DMS114 treated with DMSO at 0.1 percent for 48 hours (cell line): ENCODE measurements around the gene TMEM72.

Experiments
- DNase-seq: peaks from one replicate; lab custom pipeline; 2025; ENCODE audit not compliant: unreplicated experiment; lab: John Stamatoyannopoulos, UW

TMEM72 gene

GRCh38 chr10:44889834-44890233 lies 21.3 kb upstream of the TMEM72 start:
- DNase-seq: no peak

DNA sequence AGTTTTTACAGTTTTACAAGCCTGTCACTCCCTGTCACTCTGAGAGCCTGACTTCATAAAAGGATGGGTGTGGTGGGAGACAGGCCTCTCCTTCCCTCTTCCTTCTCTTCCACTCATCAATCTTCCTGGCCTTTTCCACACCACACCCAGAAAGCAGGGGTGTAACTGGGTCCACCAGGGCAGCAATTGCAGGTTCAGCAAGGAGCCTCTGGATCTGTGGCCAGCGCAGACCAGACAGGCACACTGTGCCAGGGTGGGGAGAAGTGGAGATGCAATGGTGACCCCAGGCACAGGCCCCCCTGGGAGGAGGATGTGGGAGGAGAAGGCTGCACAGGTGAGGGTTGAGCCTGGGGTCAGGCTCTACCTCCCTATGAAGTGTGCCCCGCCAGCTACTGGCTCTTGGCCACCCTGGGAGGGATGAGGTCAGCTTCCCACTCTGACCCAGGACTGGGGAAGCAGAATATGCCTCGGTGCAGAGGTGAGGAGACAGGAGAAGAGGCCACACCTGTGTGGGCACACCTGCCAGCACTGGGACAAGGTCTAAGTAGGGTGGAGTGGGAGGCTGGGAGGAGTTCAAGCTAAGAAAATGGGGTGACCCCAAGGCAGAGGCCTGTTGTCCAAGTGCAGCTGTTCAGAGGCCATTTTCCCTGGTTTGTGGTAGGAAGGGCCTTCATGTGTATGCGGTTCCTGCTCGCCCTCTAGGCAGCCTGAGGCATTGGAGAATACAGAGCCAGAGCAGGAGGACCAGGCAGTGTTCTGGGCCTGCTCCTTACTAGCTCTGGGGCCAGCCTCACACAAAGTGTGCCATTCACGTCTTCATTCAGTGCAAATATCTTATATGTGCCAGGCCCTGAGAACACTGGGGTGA lies 20.2 kb upstream of the TMEM72 start:
- DNase-seq: no peak

GRCh38 chr10:44891721-44892120 lies 19.4 kb upstream of the TMEM72 start:
- DNase-seq: no peak

GRCh38 chr10:44893604-44894468 lies 17.3 kb upstream of the TMEM72 start:
- DNase-seq: no peak

DNA sequence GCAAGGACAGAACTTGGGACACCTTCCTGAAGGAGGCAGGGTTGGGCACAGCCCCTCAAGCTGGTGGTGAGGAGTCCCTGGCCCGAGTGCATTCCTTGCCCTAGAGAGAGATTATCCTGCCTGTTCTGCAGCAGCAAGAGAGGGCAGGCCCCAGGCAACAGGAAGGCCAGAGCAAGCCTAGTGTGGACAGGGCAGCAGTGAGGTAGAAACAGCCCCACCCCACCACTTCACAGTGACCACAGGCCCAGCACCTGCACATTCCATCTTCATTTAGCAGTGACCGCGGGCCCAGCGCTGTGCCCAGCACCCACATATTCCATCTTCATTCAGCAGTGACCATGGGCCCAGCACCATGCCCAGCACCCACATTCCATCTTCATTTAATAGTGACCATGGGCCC lies 16.4 kb upstream of the TMEM72 start:
- no peak for DNase-seq

DNA sequence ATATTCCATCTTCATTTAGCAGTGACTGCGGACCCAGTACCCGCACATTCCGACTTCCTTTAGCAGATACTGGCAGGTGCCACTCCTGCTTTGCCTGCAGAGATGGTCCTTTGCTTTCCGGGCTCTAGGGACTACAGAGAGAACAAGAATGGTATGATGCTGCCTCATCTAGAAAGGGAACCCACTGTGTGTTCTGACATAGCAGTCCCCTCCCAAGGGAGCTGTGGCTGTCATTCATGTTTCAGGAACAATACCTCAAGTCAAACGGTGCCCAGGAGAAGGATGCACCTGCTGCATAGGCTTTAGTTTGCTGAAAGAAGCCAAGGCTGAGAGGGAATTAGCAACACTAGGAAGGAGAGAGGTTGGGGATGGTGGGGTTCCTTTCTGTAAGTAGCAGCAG lies 15.9 kb upstream of the TMEM72 start:
- DNase-seq: no peak

- no peak for DNase-seq
Measured at GRCh38 chr10:44897049-44897448, 14.1 kb upstream of the TMEM72 start.

DNA sequence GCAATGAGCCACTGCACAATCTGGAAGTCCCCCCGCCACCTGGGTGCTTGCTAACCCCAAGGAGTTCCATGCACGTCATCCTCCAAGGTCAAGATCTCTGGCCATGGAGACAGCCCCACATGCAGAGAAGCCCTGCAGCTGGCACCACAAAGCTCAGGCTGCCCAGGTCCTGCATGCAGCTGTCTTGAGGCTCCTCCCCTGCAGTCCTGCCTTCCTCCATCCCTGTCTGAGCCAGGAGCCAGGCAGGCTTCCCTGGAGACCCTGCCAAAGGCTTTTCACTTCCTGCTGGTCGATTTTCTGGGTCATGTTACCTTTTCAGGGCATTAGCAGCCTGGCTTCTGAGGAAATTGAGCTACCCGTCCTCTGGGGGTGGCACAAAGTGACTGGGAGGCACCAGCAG lies 12.5 kb upstream of the TMEM72 start:
- no peak for DNase-seq

- DNase-seq: no peak
Measured at GRCh38 chr10:44899450-44900080, 11.6 kb upstream of the TMEM72 start.

DNA sequence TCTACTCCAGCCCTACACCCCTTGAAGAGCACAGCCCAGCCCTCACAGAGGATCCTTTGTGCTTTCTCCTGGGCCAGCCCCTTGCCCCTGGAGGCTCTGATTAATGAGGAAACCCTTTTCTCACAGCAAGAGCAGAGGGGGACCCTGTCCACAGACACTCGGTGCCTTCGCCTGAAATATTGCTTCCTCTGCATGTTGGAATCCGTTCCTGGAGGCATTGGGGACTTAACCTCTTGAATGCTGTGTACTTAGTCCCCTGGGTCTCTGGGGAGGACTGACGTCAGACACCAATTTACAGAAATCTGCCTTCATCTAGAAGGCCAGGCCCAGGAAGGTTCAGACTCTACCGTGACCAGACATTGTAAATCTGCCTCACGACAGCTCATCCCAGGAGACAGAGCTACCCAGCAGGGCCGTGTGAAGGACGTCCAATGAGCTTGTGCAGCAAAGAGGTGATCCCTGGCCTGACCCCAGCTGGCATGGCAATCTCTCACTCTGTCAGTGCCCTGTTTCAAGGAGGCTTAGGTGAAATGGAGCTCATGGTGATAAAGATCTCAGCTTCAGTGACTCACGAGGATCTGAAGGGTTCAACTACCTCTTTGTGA lies 8.1 kb upstream of the TMEM72 start:
- no peak for DNase-seq

- no peak for DNase-seq
Measured at GRCh38 chr10:44906486-44906885, 4.7 kb upstream of the TMEM72 start.

GRCh38 chr10:44907556-44907955 lies 3.6 kb upstream of the TMEM72 start:
- DNase-seq: no peak

DNA sequence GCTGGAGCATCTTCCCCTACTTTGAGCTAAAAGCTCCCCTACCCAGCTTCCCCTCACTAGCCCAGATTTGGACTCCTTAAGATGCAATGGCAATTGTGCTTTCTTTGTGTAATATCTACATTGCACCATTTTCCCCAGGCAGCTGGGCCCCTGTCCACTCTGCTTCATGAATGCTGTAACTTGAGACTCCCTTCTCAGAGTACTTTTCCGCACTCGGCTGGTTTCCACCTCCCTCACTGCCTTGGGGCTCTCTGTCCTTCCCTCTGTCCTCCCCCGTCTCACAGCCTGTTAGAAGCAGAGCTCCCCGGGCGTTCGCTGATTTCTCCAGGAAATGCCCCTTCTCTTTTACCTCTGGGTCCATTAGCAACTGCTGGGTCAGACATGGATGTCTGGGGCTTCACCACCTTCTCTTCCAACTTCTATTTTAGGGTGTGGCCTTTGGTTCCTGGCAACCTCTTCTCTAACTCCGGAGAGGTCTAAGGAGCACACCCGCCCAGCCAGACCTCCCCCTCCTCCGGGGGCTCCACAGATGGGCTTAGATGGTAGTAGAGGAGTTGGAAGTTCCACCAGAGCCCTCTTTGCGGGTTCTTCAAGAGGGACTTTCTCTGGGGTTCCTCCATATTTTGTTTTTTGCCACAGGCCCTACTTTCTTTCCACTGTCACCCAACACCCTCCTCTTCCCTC lies 2.9 kb upstream of the TMEM72 start:
- DNase-seq: no peak

DNA sequence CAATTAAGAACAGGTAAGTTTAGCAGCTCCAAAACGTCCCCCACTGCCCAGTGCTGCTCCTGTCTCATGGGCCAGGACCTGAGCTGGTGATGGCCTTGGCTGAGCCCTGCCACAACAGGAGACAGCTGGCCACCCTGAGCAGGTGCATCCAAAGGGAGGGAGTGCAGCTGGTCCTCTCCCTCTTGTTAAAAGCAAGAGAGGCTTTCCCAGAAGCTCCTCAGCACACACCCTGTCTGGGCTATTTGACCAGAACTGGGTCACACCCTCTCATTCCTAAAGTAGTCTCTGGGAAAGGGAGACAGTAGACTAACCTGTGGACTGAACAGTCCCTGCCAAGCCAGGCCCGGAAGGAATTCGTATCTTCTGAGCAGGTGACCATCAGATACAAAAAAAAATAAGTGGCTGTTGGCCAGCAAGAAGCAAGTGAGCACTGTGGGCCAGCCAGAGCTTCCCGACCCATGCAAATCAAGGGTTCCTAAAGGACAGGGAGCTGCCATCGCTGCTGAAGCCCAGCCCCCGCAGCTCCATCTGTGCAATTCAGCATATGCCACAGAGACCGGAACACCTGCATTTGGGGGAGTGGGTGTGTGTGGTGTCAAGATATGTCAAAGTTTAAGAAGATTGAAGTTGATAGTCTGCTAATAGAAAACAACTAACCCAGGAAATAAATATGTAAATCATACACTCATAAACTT lies 2.1 kb upstream of the TMEM72 start:
- DNase-seq: no peak

DNA sequence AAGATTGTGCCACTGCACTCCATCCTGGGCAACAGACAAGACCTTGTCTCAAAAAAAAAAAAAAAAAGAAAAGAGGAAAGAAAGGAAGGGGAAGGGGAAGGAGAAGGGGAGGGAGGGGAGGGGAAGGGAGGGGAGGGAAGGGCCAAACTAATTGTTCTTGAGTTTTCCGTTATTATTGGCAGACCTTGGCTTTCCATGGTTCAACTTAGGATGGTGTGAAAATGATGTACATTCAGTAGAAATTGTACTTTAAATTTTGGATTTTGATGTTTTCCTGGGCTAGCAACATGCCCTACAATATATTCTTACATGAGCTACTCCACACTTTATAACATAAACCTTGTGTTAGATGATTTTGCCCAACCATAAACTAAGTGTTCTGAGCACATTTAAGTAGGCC lies 1.2 kb upstream of the TMEM72 start:
- DNase-seq: no peak

- no peak for DNase-seq
Measured at GRCh38 chr10:44910602-44911001, 535 bp upstream of the TMEM72 start.

DNA sequence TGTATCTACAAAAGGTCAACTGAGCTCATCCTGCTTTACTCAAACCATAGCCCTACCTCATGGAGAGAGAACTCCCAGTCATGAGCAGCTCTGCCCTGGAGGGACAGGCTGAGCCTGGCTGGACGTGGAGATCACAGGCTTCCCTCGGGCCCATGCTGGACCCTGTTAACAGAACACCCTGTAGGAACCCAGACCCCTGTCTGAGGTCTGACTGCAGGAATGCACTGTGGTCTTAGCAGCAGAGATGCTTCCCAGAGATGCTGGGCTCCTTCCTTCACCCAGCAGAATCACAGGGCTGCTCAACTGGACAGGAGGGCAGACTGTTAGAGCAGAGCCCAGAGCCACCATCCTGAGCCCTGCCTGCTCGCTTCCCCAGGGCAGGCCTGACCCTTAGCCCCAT lies 814 bp downstream of the TMEM72 start:
- no peak for DNase-seq

DNA sequence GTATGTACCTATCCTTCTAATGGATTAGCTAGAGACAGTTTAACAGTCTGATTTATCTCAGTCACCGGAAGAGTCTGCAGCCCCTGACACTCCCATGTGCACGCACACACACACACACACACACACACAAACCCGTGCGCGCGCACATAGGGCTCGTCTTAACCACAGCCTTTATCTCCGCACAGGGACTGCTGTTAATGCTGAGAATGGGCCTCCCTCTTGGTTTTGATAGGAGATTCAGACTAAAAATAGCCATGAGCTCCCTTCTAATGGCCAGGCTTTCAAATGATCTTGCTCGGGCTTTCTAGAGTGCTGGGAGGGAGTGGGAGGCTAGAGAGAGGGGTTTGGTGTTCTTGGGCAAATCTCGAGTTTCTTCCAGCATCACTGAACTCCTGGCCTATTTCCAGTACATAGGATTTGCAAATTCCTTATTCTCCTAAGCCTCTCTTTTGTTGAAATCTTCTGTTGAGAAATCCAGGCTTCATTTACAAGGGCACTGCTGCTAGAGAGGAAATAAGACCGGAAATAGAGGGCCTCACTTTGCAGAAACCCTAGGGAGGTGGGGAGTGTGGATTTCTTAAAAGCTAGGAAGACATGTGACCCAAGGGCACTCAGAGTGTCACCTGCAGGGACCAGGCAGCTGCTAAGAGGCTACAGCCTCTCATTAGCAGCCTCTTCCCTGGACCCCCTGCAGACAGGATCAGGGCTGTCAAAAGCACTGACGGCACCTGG lies 2.4 kb downstream of the TMEM72 start:
- no peak for DNase-seq

DNA sequence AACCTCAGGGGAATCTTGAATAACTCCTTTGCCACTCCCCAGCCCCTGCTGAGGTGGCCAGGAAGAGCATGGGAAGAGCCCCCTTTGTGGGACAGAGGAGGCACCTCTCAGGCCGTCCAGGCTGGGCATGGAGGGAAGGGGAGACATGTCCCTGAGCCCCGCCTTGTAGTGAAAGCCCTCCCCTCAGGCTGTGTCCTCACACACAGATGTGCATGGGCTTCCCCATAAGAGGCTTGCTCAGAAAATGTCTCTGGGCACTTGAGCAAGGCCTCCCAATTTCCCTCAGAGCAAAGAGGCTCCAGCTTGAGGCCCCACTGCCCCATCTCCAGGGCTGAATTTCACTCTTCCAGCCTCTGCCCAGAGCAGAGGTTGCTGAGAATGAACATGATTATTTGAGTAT lies 3.8 kb downstream of the TMEM72 start:
- DNase-seq: no peak
